Measurements from ENCODE around the gene ITGA7.
A peak's percentile ranks its signal among the peaks of the same experiment; 100 is the strongest.

The ITGA7 gene

GRCh38 chr12:55716582-55716957, 8.9 kb upstream of the ITGA7 start:
- Mint-ChIP-seq H3K36me3 (ENCODE audit: low read depth) (peaks cover 12% of the 10 kb centered on the region), H3K9me3 (no peaks in the 10 kb centered on the region), H3K27me3 (no peaks in the 10 kb centered on the region), H3K27ac (peak overlapping the region; percentile 94), H3K4me3 (peak overlapping the region; percentile 90), H3K4me1 (ENCODE audit: low read depth) (peaks cover 36% of the 10 kb centered on the region)

GRCh38 chr12:55715833-55716581, 8.3 kb upstream of the ITGA7 start, which contains the start of gene BLOC1S1:
TSS of gene BLOC1S1 (plus strand) at chr12:55716046. CDS start at chr12:55716052, 6 bp downstream.
- peaks cover 36% of the 10 kb centered on the region for H3K4me1 Mint-ChIP-seq (ENCODE audit: low read depth)
- peak within 1 kb of the TSS; percentile 90 for H3K4me3 Mint-ChIP-seq
- H3K27ac Mint-ChIP-seq = peak within 1 kb of the TSS; percentile 94
- peaks cover 12% of the 10 kb centered on the region for H3K36me3 Mint-ChIP-seq (ENCODE audit: low read depth)
- H3K9me3 Mint-ChIP-seq = no peaks in the 10 kb centered on the region
- no peaks in the 10 kb centered on the region for H3K27me3 Mint-ChIP-seq

- H3K4me3 Mint-ChIP-seq = peak overlapping the region; percentile 90
- no peaks in the 10 kb centered on the region for H3K9me3 Mint-ChIP-seq
- peaks cover 12% of the 10 kb centered on the region for H3K36me3 Mint-ChIP-seq (ENCODE audit: low read depth)
- H3K4me1 Mint-ChIP-seq (ENCODE audit: low read depth) = peaks cover 33% of the 10 kb centered on the region
- no peaks in the 10 kb centered on the region for H3K27me3 Mint-ChIP-seq
- peak overlapping the region; percentile 94 for H3K27ac Mint-ChIP-seq
These were observed 7.6 kb upstream of the ITGA7 start for GRCh38 chr12:55715169-55715764.

GRCh38 chr12:55713721-55714120, 6.0 kb upstream of the ITGA7 start:
- Mint-ChIP-seq H3K36me3 (ENCODE audit: low read depth) (peaks cover 11% of the 10 kb centered on the region), H3K4me1 (ENCODE audit: low read depth) (peaks cover 38% of the 10 kb centered on the region), H3K27me3 (peaks cover 13% of the 10 kb centered on the region), H3K9me3 (no peaks in the 10 kb centered on the region), H3K4me3 (no peak overlapping the region), H3K27ac (no peak overlapping the region)

DNA sequence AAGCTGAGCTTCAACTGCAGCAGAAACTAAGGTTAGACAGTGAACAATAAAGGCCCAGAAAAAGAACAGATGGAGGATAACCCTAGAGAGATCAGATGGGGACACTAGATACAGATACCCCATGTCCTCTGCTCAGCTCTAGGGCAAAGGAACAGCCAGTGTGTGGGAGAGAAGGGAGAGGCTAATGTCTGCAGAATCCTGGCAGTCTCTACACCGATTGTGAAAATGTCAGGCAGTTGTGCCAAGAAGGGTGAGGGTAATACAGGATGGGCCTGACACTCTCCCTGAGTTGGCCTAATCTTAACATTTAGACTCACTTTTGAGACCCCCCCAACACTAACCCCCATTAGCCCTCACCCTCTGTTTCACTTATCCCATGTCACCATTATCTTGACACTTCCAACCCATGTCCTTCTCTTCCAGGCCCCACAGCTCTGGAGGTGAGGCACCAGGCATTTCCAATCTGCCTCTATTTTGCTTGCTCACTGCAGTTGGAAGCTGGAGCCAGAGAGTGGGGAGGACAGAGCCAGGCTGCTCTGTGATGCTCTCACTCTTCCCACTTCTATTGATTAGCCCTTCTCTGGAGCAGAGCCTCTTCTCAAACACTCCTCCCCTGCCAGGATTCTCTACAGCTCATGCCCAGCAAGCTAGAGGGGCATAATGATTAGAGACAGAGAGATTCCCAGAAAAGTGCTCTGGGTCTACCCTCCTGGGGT, 5.2 kb upstream of the ITGA7 start:
- H3K27ac Mint-ChIP-seq = no peak overlapping the region

DNA sequence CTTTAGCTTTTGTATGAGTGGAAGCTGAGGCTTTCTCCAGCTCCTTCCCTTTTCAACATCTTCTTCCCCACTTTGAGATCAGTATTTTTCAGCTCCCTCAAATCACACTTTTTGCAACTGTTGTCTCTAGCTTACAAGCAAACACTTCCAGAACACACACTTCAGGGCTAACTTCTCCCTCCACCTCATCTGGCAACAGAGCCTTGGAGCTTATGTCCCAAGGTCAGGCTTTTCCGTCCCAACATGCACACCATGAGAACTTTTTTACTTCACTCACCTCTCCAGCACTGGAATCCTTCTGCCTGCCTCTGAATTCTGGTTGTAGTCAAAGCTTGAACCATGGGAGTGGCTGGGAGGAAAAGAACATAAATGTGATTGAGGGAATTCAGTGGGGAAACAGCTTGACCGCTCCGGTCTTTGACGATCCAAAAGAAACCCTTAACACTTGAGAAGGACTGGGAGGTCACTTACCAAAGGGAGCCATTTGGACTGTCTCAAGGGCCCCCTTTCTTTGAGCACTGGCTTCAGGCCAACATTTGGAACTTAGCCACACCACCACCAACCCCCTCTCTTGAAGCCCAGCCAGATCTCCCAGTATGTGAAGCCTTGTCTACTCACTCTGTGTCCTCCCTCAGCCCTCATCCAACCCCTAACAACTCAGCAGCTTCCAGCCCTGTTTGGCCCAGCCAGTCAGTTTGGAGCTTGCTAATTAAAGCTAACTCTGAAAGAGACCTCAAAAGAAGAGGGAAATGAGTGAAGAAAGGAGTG, 4.3 kb upstream of the ITGA7 start:
- peaks cover 24% of the 10 kb centered on the region for H3K27me3 Mint-ChIP-seq
- H3K27ac Mint-ChIP-seq = no peak overlapping the region
- H3K36me3 Mint-ChIP-seq (ENCODE audit: low read depth) = peaks cover 4% of the 10 kb centered on the region
- H3K9me3 Mint-ChIP-seq = no peaks in the 10 kb centered on the region
- no peak overlapping the region for H3K4me3 Mint-ChIP-seq
- H3K4me1 Mint-ChIP-seq (ENCODE audit: low read depth) = peaks cover 35% of the 10 kb centered on the region

More for the DNA sequence above, 5.2 kb upstream of the ITGA7 start:
- Mint-ChIP-seq H3K9me3 (no peaks in the 10 kb centered on the region), H3K4me1 (ENCODE audit: low read depth) (peaks cover 40% of the 10 kb centered on the region), H3K4me3 (no peak overlapping the region), H3K36me3 (ENCODE audit: low read depth) (peaks cover 4% of the 10 kb centered on the region), H3K27me3 (peaks cover 19% of the 10 kb centered on the region)

DNA sequence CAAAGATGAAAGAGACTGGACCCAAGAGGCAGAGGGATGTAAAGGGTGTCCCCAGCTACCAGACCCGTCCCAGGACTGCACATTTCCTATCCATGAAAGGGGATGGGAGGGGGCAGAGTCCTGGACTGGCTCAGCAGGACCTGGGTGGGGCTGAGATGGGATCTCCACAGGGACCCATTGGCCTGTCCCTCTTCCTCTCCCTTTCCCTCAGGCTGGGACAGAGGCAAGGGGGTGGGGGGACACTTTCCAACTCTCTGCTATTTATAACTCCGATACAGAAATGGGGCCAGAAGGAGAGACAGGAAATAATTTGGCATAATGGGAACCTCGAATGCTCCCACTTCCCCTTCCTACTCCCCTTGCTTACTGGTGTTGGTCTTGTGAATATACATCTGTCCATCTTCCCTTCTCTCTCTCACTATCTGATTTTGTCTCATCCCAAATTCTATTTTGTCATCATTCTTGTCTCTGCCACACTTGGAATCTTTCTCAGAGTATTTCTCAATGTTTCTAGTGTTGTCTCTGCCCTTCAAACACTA, 1.1 kb upstream of the ITGA7 start:
- Mint-ChIP-seq H3K27me3 (peaks cover 37% of the 10 kb centered on the region), H3K27ac (no peak overlapping the region), H3K36me3 (ENCODE audit: low read depth) (no peaks in the 10 kb centered on the region), H3K4me1 (ENCODE audit: low read depth) (peaks cover 18% of the 10 kb centered on the region), H3K4me3 (peak overlapping the region; percentile 74), H3K9me3 (no peaks in the 10 kb centered on the region)

DNA sequence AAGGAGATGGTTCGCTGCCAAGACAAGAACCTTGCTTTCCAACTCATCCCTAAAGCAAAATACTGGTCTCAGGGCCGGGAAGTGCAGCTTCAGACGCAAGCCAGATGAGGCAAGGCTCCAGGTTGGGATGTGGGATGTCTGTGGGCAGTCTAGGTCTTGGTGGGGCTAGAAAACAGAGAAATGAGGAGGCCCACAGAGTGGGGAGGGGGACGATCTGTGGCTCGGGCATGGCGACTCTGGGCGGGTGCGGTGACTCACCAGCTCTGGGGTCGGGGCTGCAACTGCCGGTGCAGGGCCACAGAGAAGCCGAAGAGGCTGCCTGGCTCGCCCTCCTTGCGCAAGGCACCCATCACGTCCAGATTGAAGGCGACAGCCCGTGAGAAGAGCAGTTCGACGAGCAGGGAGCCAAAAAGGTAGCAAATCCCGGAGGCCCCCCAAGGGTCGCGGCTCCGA, 459 bp downstream of the ITGA7 start:
- H3K36me3 Mint-ChIP-seq (ENCODE audit: low read depth) = no peaks in the 10 kb centered on the region
- no peaks in the 10 kb centered on the region for H3K9me3 Mint-ChIP-seq
- peaks cover 18% of the 10 kb centered on the region for H3K4me1 Mint-ChIP-seq (ENCODE audit: low read depth)
- H3K27me3 Mint-ChIP-seq = peaks cover 37% of the 10 kb centered on the region
- no peak overlapping the region for H3K27ac Mint-ChIP-seq
- H3K4me3 Mint-ChIP-seq = peak overlapping the region; percentile 32

DNA sequence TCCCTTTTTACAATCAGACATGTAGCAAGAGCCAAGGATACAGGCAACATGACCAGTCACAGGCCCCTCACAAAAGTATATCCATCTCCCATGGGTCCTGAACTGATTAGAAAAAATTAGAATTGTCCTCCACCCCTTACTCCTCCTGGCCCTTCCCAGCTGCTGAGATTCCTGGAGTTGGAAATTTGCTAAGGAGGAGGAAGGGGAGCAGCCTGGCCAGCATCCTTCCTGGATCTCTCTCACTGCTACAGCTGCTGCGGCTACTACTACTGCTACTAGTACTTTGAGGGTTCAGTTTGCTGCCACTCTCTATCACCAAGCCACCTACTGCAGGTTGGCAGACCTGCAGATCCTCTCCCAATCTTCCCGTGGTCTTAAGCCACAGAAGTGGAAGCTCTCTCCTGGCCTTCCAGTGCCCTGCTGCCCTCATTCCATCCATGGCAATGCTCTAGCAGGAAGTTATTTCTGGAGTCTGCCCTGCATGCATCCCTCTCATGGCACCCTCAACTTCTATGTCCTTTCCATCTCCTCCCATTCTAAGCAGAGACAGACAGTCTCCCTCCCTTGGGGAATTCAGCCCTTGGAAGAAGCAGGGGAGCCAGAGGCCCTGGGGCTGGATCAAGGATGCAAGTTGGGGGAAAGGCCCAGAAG, 1.0 kb downstream of the ITGA7 start:
- Mint-ChIP-seq H3K27me3 (peaks cover 37% of the 10 kb centered on the region), H3K27ac (no peak overlapping the region), H3K4me3 (peak overlapping the region; percentile 32)

DNA sequence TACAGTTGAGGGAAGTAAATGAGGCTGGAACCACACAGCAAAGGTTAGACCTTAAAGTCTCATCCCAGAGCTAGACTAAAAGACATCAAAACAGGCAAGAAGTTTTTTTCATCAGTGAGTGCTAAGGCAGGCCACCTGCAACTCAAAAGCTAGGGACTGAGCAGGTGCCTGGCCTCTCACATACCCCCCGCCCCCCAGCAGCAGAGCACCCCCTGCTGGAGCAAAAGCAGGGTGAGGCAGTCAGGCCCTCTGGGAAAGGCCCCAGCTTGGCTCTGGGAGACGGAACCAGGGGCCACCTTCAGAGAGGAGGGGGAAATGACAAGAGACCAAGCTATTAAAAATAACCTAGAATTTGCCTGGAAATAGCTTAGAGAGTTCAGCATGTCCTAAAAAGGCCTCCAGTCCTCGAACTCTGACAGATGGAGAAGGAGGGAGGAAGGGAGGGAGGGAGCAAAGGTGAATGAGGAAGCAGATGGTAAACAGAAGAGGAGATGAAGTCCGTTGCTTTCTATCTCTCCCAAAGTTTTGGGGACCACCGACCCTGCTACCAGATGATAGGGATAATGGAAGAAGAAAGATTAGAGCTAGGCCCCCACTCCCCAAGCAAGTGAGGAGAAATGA, 1.8 kb downstream of the ITGA7 start:
- Mint-ChIP-seq H3K36me3 (ENCODE audit: low read depth) (no peaks in the 10 kb centered on the region), H3K9me3 (no peaks in the 10 kb centered on the region), H3K4me1 (ENCODE audit: low read depth) (peaks cover 18% of the 10 kb centered on the region), H3K27me3 (peaks cover 37% of the 10 kb centered on the region), H3K4me3 (no peak overlapping the region), H3K27ac (no peak overlapping the region)

More for the DNA sequence above, 1.0 kb downstream of the ITGA7 start:
- Mint-ChIP-seq H3K9me3 (no peaks in the 10 kb centered on the region), H3K36me3 (ENCODE audit: low read depth) (no peaks in the 10 kb centered on the region), H3K4me1 (ENCODE audit: low read depth) (peaks cover 18% of the 10 kb centered on the region)

GRCh38 chr12:55704824-55705718, 2.6 kb downstream of the ITGA7 start:
- no peak overlapping the region for H3K4me3 Mint-ChIP-seq
- H3K4me1 Mint-ChIP-seq (ENCODE audit: low read depth) = peaks cover 18% of the 10 kb centered on the region
- H3K27me3 Mint-ChIP-seq = peaks cover 37% of the 10 kb centered on the region

DNA sequence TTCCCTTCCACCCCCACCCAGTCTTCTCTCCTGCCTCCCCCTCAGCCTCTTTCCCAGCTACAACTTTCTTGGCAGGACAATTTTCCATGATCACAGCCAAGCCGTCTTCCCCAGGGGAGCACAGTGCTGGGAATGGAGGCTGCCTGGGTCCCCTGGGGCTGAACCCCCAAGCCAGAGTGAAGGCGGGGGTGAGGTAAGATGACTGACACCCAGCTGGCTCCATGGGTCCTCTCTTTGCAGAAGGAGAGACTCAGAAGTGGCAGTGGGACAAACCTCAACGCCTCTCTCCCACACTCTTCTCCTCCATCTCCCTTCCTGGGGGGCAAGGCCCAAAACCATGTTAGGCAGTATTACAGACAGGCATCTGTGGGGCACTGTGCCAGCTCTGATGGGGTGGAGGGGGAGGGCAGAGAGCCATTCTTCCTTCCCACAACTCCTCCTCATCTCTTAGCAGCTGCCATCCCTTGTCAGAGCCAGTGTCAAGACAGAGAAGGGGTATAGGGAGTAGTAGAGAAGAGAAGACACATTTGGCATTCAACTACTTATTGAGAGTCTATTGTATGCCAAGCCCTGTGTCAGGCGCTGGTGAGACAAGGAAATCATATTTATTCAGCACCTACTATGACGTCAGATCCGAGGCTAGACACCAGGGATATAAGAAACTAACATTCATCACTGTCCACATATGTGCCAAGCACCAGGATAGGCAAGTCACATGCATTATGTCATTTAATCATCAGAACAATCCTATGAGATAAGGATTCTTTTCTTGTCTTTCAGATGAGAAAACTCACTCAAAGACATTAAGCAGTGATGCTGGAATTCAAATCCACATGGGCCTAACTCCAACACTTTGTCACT, 3.6 kb downstream of the ITGA7 start:
- H3K4me3 Mint-ChIP-seq = no peak overlapping the region
- no peak overlapping the region for H3K27ac Mint-ChIP-seq
- H3K9me3 Mint-ChIP-seq = no peaks in the 10 kb centered on the region
- peaks cover 28% of the 10 kb centered on the region for H3K27me3 Mint-ChIP-seq
- no peaks in the 10 kb centered on the region for H3K36me3 Mint-ChIP-seq (ENCODE audit: low read depth)
- peaks cover 16% of the 10 kb centered on the region for H3K4me1 Mint-ChIP-seq (ENCODE audit: low read depth)

More at GRCh38 chr12:55704824-55705718, 2.6 kb downstream of the ITGA7 start:
- Mint-ChIP-seq H3K27ac (no peak overlapping the region), H3K9me3 (no peaks in the 10 kb centered on the region), H3K36me3 (ENCODE audit: low read depth) (no peaks in the 10 kb centered on the region)
